Neural cell (in vitro differentiated cells): ENCODE data around the gene GHRH.

Experiments used
- CTCF ChIP-seq: fragments of 450-650 bp; IDR thresholded peaks from 2 replicates; pipeline ENCODE4 v1.5.1; 2014; ENCODE audit warnings: antibody characterized with exemption, mild to moderate bottlenecking, moderate library complexity; ENCODE audit not compliant: poor library complexity, severe bottlenecking
- EP300 ChIP-seq: fragments of 450-650 bp; conservative IDR thresholded peaks from 2 replicates; pipeline ENCODE4 v1.6.1; 2014; ENCODE audit warnings: antibody characterized with exemption, mild to moderate bottlenecking, moderate library complexity; ENCODE audit not compliant: poor library complexity, severe bottlenecking

GRCh38 chr20:37243937-37244571 is 17.6 kb downstream of the GHRH start:
- TF ChIP-seq EP300 (no peak), CTCF (no peak)
